Activated T-cell treated with anti-CD3 and anti-CD28 coated beads for 48 hours (primary cell): ENCODE results near the gene OSER1.
"Not testable (repeated sequence)": the region's sequence is repeated elsewhere in the genome, so short reads cannot be mapped to it uniquely, and the experiment has no call there.

Experiments
- DNase-seq: peaks from one replicate; pipeline ENCODE4 v3.0.0-alpha.2; 2020; ENCODE audit warnings: low read depth

The OSER1 gene

DNA sequence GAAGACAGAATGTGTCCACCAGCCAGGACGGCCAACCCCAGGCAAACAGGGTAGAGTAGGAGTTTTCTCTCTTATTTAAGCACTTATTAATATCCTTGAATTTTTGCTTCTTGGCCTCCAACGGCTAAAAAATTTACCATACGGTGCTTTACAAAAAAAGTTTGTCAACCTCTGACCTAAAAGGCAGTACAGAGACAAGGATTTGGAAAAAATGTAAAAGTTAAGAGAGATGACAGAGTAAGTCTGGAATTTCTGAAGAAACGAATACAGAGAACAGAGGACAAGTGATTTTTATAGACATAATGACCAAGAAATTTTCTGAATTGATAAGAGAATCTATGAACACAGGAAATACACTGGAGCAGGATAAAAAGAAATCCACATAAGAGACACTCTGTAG is 10.2 kb downstream of the OSER1 start:
- no peak for DNase-seq

DNA sequence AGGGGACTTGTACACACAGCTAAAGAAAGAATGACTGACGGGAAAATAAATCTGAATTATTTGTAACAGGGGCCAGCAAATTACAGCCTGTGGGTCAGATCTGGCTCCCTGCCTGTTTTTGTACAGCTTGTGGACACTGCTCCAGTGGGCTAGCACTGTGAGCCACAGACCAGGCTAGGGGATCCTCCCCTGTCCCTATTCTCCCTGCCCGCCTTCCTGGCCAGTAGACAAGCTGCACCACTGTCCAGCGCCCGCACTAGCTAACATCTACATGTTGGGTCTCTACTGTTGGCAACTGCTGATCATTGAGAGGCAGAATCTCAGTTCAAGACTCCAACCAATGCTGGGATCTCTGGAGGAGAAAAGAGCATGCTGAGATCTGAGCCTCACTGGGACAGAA is 10.7 kb downstream of the OSER1 start:
- no peak for DNase-seq

DNA sequence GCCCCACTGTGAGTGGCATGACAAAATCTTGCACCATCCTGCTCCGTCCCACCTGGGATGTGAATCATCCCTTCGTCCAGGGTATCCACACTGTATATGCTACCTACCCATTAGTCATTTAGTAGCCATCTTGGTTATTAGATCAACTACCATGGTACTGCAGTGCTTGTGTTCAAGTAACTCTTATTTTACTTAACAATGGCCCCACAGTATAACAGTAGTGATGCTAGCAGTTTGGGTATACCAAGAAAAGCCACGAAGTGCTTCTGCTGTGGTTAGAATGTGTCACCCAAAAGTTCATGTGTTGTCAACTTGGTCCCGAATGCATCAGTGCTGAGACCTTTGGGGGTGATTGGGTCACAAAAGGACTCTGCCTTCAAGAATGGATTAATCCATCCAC is 11.7 kb downstream of the OSER1 start:
- DNase-seq, result no peak

- DNase-seq, result no peak
These were observed 14.3 kb downstream of the OSER1 start for GRCh38 chr20:44196271-44196670.

DNA sequence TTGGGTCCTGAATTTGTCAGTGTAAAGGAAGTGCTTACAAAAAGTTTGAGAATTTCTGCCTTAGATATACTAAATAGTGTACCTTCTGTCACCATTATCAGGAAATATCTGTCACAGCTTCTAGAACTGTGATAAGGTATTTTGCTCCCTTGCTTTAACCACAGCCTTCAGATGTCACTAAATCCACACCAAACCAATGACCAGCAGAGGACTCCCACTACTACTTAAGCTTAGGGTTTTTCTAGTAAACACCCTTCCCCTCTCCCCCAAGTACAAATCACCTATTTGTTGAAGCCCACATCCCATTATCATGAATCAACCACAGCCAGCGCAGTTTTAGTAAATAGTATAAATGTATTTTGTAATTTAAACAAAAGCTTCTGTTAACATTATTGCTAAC is 15.0 kb downstream of the OSER1 start:
- no peak for DNase-seq

- DNase-seq, result no peak
These were observed 16.8 kb downstream of the OSER1 start for GRCh38 chr20:44193801-44194200.

- not testable (repeated sequence) for DNase-seq
These were observed 18.9 kb downstream of the OSER1 start for GRCh38 chr20:44191640-44192039.

GRCh38 chr20:44190197-44190852 is 20.2 kb downstream of the OSER1 start:
- DNase-seq, result peak; percentile 18

DNA sequence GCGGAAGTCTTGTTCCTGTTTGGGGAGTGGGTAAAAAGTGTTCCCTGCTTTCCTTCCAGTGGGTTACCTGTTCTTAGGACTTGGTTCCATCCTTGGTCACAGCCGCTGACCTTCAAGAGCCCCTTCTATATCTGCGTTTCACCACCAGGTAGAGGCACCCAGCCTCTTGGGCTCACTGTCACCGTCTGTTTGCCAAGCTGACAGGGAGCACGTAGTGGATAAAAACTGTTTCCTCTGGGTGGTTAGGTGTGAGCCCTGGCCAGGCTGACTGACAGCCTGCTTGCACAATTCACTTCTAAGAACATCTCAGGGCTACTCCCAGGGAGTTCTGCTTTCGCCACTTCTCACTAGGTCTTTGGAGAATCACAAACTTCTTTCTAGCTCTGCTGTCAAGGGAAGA is 21.8 kb downstream of the OSER1 start:
- DNase-seq, result no peak

DNA sequence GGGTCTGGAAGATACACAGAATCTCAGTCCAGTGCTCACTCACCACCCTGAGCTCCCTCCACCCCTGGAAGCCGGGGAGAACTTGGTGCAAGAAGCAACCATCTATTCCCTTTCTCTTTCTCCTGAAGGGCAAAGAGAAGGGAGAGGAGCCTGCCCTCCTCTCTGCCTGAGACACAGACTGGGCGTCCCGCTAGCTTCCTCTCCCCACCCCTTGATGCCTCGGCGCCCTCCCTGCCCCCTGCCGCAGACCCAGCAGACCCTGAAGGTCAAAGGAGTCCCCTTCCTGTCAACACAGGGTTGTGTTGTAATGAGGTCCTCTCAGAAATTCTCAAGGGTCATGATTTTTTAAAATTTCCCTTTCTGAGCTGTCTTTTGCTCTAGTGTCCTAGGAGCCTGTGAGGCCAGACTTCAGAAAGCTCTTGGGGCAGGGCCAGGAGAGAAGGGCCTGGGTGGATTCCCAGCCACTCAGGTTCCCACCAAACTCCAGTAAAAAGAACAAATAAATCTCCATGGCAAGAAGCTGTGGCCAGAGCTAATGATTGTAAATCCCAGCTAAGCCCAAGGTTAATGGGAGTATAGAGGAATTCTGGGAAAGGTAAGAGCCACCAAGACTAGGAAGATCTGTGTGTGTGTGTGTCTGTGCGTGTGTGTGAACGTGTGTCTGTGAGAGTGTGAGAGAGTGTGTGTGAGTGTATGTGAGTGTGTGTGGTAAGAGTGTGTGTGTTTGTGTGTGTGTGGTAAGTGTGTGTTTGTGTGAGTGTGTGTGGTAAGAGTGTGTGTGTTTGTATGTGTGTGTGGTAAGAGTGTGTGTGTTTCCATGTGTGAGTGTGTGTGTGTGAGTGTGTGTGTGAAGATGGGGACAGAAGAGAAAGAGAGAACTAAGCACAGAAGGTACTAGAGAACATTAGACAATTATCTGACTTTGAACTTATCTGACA is 22.5 kb downstream of the OSER1 start:
- DNase-seq, result no peak

DNA sequence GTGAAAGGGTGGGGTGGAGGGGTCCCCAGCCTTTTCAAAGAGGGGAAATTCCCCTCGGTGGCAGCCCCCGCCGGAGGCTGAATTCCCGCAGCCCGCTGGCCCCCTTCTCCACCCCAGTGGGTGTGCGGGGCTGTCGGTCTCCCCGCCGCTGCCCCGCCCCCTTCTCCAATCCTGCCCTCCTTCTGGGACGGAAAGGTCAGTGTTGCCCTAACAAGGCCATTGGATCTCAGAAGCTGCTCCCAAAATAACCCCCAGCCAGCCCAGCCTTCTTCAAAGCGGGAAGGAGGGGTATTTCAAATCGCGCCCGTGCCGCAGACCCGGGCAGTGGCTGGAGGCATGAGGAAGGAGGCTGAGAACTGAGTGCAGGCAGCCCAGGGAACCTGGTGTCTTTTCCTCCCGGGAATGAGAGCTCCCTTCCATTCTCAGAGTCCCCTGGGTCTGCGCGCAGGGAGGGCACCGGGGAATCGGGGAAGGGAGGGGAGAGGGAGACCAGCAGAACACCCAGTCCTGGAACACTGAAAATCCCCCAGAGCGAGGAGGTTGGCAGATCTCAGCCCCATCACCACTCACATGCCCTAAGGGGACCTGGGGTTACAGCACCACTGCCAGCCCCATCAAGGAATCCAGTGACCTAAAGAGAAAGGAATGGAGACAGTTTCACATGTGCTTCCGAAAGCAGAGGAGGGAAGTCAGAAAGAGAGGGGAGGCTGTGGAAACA is 23.4 kb downstream of the OSER1 start, which contains the start of gene JPH2:
TSS of gene JPH2 (minus strand) at position 135 of the 718 bp plus-strand sequence. CDS start 483 bp downstream, outside the sequence.
- no peak for DNase-seq

GRCh38 chr20:44186674-44187053 is 23.9 kb downstream of the OSER1 start:
- DNase-seq, result no peak

DNA sequence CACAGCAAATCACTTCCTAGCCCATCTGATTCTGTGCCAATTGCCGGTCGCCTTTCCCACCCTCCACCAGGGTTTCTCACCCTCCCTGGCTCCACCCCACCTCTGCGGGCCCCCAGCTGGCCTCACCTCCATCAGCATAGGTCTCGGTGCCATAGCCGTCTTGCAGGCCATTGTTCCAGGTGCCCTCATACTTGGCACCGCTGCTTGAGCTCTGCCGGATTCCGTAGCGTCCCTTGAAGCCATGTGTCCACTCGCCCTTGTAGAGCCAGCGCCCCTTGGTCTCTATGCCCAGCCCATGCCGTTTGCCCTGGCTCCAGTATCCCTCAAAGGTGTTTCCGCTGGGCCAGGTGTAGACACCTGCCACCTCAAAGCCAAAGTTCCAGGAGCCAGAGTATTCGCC is 24.4 kb downstream of the OSER1 start:
- no peak for DNase-seq

- DNase-seq, result no peak
These were observed 25.0 kb downstream of the OSER1 start for GRCh38 chr20:44185574-44185973.

DNA sequence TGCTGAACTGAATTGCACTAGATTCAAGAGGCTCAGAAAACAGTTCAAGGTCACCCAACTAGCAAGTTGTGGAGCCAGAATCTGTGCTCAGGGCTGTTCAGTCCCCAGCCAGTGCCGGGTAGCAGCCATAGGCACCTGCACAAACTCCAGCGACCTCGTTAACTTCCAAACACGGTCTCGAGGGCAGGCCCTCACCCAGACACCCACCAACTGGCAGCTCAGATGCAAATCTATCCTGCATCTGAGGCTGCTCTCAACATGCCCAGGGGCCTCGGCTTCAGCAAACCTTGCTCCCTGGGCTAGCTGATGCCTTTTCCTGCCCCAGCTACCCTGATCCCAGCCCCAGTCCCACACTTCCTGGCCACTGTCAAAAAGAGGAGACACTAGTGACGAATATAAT is 27.3 kb downstream of the OSER1 start:
- no peak for DNase-seq

GRCh38 chr20:44182863-44183262 is 27.7 kb downstream of the OSER1 start:
- no peak for DNase-seq

DNA sequence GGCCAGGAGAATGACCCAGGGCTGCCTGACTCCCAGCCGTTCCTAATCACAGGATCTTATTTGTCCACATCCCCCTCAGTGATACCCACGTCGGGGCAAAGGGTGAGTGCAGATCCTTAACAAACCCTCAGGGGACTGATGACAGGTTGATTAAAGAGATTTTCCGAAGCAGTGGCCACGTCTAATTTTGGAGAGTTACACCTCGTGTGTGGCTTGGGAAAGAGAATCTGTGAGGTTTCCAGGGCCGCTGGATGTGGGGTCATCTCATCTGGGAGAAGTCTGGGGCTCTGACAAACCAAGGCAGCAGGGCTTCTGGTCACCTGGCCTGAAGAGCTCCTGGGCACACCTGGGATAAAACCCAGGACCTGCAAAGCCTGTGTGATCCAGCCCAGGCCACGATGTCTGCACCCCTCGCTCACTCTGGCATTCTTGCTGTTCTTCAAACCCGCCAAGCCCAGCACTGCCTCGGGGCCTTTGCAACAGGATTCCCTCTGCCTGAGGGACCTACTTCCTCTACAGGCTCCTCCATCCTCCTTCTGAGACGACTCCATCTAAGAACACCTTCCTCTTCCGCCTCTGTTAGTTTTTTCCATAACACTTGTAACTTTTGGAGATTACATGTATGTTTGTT is 28.3 kb downstream of the OSER1 start:
- no peak for DNase-seq

DNA sequence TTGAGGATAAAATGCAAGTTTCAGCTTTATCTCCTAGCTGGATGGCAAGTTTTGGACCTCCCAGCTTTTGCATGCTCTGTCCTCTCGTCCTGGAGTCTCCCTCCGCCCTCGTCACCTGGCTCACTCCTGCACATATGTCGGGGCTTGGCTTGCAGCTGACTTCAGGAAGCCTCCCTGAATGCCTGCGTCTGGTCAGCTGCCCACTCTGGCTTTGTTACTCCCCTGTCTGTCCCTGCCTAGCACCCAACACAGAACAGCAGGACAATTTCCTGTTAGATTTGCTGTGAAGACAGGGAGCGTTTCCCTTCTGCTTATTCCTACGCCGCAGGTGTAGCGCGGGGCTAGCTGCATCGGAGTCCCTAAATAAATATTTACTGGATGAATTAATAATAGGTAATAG is 29.0 kb downstream of the OSER1 start:
- DNase-seq, result no peak

DNA sequence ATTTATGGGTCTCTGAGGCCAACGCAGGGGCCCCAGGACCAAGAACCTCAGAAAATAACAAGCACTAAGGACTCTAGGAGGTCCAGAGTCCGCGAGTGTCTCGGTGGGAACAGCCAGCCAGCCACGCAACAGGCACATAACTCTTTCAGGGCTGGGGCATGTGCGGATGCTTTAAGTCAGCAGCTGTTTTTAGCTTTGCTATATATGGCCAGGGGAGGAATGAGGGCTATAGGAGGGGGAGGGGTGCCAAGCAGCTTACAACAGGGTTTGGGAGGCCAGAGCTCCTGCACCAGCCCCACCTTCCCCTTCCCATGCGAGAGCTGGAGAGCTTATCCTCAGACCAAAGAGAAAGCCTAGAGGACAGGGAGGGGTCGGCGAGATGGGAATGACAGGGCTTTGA is 29.8 kb downstream of the OSER1 start:
- DNase-seq, result no peak

- DNase-seq, result no peak
These were observed 33.6 kb downstream of the OSER1 start for GRCh38 chr20:44176833-44177534.

DNA sequence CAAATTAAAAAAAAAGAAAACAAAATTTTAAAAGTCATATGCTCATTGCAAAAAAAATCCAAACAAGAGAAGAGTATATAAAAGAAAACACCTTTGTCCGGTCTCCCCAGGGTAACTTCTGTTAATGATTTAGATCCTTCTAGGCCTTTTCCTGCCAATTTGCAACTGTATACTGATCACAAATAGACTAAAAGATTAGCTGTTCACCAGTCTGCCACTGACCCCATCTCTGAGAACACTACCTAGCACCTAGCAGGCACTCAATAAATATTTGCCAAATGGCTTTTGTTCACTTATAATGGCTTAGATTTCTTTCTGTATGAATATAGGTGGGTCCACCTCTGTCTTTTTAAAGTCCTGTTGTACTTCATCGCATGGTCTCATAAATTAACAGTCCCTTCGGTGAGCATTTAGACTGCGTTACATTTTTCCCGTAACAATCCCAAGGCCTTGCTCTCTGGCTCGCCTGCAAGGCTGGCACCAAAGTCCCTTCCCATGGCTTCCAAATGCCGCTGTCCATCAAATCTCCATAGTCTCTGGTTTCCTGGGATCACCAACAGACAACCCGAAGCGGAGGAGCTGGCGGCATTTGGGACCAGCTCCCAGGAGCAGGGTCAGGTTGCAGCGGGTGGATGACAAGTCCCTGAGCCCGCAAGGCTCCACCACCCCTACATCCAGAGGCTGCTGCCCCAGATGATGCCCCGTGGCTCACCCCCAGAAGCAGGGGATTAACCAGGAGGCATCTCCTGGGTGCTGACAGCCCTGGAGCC is 35.4 kb downstream of the OSER1 start:
- DNase-seq, result no peak
